Measurements from ENCODE around the gene BSDC1.

The BSDC1 gene

GRCh38 chr1:32334864-32335534 lies 59.2 kb downstream of the BSDC1 start:
- peaks cover 46% of the 10 kb centered on the region for H4K20me1 ChIP-seq (ENCODE audit: insufficient read depth, low read length, poor library complexity, severe bottlenecking)
- H3K9me2 ChIP-seq (replicated peaks; ENCODE audit: low read depth, low read length) = no peaks in the 10 kb centered on the region
- peaks cover 42% of the 10 kb centered on the region; the same call in 1 of the 2 replicates for H3K36me3 ChIP-seq (ENCODE audit: insufficient read depth, low read length)
- TF ChIP-seq CTCF (conservative IDR thresholded peaks at IDR 0.05; ENCODE audit: low read length) = peak; percentile 78
- no peak for TF ChIP-seq EZH2phosphoT487 (IDR thresholded peaks at IDR 0.05; ENCODE audit: borderline replicate concordance)
- no peak overlapping the region for H2AFZ ChIP-seq (ENCODE audit: low read length)
- H3K4me3 ChIP-seq (ENCODE audit: low read length, poor library complexity, severe bottlenecking) = peak overlapping the region; percentile 78
- no peaks in the 10 kb centered on the region; the same call in 1 of the 2 replicates for H3F3A ChIP-seq (ENCODE audit: low read depth)
- peak overlapping the region; percentile 75 for H3K9ac ChIP-seq (ENCODE audit: low read depth, low read length, poor library complexity, severe bottlenecking)
- peaks cover 38% of the 10 kb centered on the region for H3K79me2 ChIP-seq (ENCODE audit: insufficient read depth, low read length)
- H3K4me1 ChIP-seq (ENCODE audit: insufficient read depth, low read length, poor library complexity, severe bottlenecking) = peaks cover 27% of the 10 kb centered on the region
- no peaks in the 10 kb centered on the region for H3K27me3 ChIP-seq (ENCODE audit: insufficient read depth, low read length, poor library complexity, severe bottlenecking)
- H3K4me2 ChIP-seq (ENCODE audit: low read depth, low read length, poor library complexity, severe bottlenecking) = peak overlapping the region; percentile 75
- H3K9me3 ChIP-seq (ENCODE audit: insufficient read depth, low read depth, low read length) = no peaks in the 10 kb centered on the region

GRCh38 chr1:32334274-32334861 lies 59.9 kb downstream of the BSDC1 start:
- H3K27me3 ChIP-seq (ENCODE audit: insufficient read depth, low read length, poor library complexity, severe bottlenecking) = no peaks in the 10 kb centered on the region
- H3K36me3 ChIP-seq (ENCODE audit: insufficient read depth, low read length) = peaks cover 48% of the 10 kb centered on the region; the same call in 1 of the 2 replicates
- peak overlapping the region; percentile 78 for H3K4me3 ChIP-seq (ENCODE audit: low read length, poor library complexity, severe bottlenecking)
- H3K9ac ChIP-seq (ENCODE audit: low read depth, low read length, poor library complexity, severe bottlenecking) = peak overlapping the region; percentile 75
- peak overlapping the region; percentile 75 for H3K4me2 ChIP-seq (ENCODE audit: low read depth, low read length, poor library complexity, severe bottlenecking)
- H3K9me3 ChIP-seq (ENCODE audit: insufficient read depth, low read depth, low read length) = no peaks in the 10 kb centered on the region
- peaks cover 38% of the 10 kb centered on the region for H3K79me2 ChIP-seq (ENCODE audit: insufficient read depth, low read length)
- no peak overlapping the region for H2AFZ ChIP-seq (ENCODE audit: low read length)
- peaks cover 27% of the 10 kb centered on the region for H3K4me1 ChIP-seq (ENCODE audit: insufficient read depth, low read length, poor library complexity, severe bottlenecking)
- no peaks in the 10 kb centered on the region for H3K9me2 ChIP-seq (replicated peaks; ENCODE audit: low read depth, low read length)
- TF ChIP-seq CTCF (conservative IDR thresholded peaks at IDR 0.05; ENCODE audit: low read length) (no peak), EZH2phosphoT487 (IDR thresholded peaks at IDR 0.05; ENCODE audit: borderline replicate concordance) (no peak)
- no peaks in the 10 kb centered on the region; the same call in 1 of the 2 replicates for H3F3A ChIP-seq (ENCODE audit: low read depth)
- H4K20me1 ChIP-seq (ENCODE audit: insufficient read depth, low read length, poor library complexity, severe bottlenecking) = peaks cover 46% of the 10 kb centered on the region

GRCh38 chr1:32333251-32333963 lies 60.8 kb downstream of the BSDC1 start:
- Histone ChIP-seq H3K36me3 (ENCODE audit: insufficient read depth, low read length) (peaks cover 58% of the 10 kb centered on the region; the same call in 1 of the 2 replicates), H3K4me1 (ENCODE audit: insufficient read depth, low read length, poor library complexity, severe bottlenecking) (peaks cover 27% of the 10 kb centered on the region)

More at GRCh38 chr1:32333251-32333963, 60.8 kb downstream of the BSDC1 start:
- H3F3A ChIP-seq (ENCODE audit: low read depth) = no peaks in the 10 kb centered on the region; the same call in 1 of the 2 replicates
- H2AFZ ChIP-seq (ENCODE audit: low read length) = no peak overlapping the region
- peak overlapping the region; percentile 75 for H3K4me2 ChIP-seq (ENCODE audit: low read depth, low read length, poor library complexity, severe bottlenecking)
- H3K9ac ChIP-seq (ENCODE audit: low read depth, low read length, poor library complexity, severe bottlenecking) = peak overlapping the region; percentile 75
- H3K9me2 ChIP-seq (replicated peaks; ENCODE audit: low read depth, low read length) = no peaks in the 10 kb centered on the region
- no peaks in the 10 kb centered on the region for H3K9me3 ChIP-seq (ENCODE audit: insufficient read depth, low read depth, low read length)
- H3K27me3 ChIP-seq (ENCODE audit: insufficient read depth, low read length, poor library complexity, severe bottlenecking) = no peaks in the 10 kb centered on the region
- no peak for TF ChIP-seq EZH2phosphoT487 (IDR thresholded peaks at IDR 0.05; ENCODE audit: borderline replicate concordance)
- no peak for TF ChIP-seq CTCF (conservative IDR thresholded peaks at IDR 0.05; ENCODE audit: low read length)
- peak overlapping the region; percentile 78 for H3K4me3 ChIP-seq (ENCODE audit: low read length, poor library complexity, severe bottlenecking)
- peaks cover 49% of the 10 kb centered on the region for H4K20me1 ChIP-seq (ENCODE audit: insufficient read depth, low read length, poor library complexity, severe bottlenecking)
- H3K79me2 ChIP-seq (ENCODE audit: insufficient read depth, low read length) = peaks cover 38% of the 10 kb centered on the region

Data from Loucy (cell line).